Right forelimb (tissue), 1 donor: ENCODE measurements around the gene SOHLH1.
A peak's percentile ranks its signal among the peaks of the same experiment; 100 is the strongest.

Source experiments
- DNase-seq: peaks from one replicate; pipeline ENCODE4 v3.0.0-alpha.2; 2018

SOHLH1 gene

DNA sequence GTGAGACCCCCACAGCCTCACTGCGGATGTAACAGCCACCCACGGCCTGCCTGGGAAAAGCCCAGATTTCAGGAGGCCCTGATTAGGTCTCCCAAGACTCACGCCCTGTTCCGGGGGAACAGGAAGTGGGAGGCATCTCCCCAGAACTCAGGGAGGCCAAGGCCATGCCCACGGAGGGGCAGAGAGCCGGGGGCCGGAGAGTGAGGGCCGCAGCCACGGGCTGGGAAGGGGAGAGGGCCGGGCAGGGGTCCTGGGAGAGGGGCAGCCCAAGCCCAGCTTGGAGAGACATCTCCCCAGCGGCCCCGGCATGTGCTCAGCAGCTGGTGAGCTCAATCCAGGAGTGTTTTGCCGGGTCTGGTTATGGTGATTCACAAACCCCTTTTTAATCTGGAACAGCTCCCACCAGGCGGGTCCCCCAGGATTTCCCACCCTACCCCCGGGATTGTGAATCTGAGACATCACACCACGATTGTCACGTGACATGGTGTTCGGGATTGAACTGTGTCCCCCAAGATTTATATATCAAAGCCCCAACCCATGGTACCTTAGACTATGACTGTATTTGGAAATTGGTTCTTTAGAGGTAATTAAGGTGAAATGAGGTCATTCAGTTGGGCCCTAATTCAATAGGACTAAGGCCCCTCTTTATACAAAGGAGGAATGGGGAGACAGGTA lies 29.3 kb upstream of the SOHLH1 start:
- no peak for DNase-seq

DNA sequence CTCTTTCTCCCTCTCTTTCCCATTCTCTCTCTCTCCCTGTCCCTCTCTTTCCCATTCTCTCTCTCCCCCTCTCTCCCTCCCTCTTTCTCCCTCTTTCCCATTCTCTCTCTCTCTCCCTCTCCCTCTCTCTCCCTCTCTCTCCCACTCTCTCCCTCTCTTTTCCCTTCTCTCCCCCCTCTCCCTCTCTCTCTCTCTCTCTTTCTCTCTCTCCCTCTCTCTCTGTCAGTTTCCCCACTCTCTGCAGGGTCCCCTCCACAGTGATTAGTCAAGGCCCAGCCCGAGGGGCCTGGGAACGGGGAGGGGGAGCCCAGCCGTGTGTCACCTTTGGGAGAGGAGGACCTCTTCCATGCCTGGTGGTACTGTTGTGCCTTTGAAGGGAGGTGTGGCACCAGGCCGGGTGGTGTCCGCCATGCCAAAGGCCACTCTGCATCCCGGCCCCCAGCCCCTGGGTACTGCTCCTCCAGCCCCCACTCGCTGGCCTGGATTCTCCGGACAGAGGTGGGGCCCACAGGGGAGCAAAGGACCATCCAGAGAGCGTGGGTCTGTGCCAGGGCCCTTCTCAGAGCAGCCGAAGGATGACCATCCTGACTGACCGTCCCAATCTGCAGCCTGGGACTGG lies 28.1 kb upstream of the SOHLH1 start:
- DNase-seq = no peak

DNA sequence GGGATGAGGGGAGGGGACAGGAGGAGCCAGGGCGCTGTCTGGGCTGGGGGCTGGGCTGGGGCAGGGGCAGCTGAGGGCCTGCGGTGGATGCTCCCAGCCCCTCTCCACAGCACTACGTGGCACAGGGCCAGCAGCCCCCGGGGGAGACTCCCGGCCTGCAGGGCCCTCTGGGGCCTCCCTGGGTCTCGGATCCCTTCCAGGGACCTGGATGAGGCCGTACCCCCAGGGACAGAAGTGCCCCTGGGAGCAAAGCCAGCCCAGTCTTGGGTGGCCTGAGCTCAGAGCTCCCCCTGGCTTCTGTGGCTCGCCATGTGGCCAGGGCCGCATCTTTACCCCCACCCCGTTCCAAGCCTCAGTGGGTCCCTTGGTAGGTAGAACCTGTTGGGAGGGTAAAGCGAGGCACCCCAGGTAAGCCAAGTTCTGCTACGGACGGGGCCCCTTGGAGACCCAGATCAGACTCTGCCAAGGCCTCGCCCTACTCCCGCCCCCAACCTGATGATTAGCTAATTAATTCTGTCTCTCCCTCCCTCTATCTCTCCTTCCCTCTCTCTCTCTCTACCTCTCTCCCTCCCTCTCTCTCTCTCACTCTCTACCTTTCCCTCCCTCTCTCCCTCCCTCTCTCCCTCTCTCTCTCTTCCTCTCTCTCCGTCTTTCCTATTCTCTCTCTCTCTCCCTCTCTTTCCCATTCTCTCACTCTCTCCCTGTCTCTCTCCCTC lies 27.0 kb upstream of the SOHLH1 start:
- DNase-seq = no peak

DNA sequence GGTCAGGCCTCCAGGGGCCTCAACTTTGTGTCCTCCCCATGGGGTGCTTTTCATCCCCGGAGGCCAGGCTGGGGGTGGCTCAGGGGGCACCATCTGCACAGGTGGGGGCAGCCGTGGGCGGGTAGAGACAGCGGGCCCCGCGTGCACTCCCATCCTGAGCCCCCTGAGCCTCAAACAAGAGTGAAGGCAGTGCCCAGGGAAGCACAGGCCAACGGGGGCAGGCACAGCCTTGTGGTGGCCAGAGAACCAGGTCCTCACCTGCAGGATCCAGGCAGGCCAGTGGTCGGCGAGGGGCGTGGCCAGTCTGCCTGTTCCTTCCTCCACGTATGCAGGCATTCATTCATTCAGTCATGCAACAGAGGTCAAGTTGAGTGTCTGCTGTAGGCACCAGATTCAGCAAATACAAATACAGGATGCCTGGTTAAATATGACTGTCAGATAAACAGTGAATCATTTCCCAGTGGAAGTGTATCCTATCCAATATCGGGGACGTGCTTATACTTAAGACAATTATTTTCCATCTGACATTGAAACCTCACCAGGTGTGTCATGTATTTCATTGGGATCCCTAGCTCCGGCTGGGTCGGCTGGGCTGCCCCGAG lies 25.0 kb upstream of the SOHLH1 start:
- DNase-seq = no peak

DNA sequence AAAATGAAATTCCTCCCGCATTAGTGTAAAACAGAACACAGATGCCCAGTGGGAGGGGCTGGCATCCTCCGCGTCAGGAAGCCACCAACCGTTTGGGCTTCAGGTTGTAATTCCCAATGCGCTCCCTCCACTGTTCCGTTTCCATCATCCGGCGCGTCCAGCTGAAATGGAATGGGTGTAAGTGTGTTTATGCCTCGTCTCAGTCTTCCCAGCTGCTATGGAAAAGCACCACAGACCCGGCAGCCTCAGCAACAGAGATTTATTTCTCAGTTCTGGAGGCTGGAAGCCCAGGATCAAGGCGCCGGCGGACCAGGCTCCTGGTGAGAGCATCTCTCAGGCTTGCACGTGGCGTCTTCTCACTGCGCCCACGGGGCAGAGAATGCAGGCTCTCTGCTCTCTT lies 23.1 kb upstream of the SOHLH1 start:
- no peak for DNase-seq

DNA sequence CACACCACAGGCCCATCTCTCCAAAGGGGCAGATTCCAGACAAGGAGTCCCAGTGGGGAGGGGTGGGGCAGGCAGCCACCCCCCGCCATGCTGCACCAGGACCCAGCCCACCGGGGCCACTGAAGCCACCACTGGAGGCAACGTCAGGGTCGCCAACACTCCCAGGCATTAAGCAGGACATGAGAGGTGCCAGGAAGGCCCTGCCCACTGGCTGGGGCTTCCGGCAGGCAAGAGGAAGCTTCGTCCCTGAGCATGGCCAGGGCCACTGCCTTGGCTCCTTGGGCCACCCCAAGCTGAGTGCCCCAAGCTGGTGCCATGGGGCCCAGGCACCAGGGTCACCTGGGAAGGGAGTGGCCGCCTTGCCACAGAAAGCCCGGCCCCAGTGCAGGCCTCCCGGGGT lies 20.2 kb upstream of the SOHLH1 start:
- DNase-seq = no peak

DNA sequence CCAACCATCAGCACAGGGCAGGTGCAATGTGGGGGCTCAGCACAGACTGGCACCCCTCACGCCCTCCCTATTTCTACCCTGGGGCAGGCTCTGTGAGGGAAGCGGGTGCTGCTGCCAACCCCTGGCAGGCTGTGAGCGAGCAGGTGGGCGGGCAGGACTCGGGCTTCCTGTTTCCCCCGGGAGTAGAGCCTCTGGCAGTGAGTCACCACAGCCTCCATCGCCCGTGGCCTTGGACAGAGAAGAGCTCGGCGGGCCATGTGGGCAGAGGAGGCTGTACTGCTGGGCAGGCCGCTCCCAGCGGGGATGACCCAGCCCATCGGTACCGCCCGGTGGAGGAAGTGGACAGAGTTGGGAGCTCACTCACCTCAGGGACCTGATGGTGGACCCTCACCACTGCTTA lies 19.3 kb upstream of the SOHLH1 start:
- DNase-seq = no peak

DNA sequence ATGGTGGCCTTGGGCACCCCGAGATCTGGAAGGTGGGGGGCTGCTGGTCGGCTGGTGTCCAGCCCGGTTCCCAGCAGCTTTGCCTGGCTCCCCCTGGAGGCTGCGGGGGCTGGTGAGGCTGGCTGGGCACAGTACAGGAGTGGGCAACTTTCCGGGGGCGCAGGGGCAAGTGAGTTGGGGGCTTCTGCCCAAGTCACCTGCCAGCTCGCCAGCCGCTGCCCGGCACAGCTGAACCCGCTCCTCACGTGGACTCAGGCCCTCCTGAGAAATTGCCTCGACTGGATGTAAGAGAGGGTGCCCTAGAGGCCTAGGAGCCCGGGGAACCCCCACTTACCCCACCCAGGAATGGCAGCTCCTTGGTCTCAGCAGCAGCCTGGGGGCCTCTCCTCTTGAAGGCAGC lies 18.1 kb upstream of the SOHLH1 start:
- no peak for DNase-seq

DNA sequence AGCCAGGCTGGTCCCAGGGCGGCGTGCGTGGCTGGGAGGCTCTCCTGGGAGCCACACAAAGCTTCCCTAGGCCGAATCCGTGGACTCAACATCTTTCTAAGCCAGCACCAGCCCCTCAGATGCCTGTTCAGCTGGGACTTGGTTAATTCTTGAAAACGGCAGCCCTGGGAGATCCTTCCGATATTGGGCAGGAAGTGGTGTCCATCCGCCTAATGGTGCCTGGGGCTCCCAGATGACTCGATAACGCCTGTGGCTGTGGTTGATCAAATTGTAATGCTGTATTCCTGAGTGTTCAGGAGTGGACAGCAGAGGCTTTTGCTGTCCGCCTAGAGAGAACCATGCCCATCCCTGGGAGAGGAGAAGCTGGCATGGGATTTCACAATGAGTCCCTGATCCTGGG lies 16.8 kb upstream of the SOHLH1 start:
- no peak for DNase-seq

DNA sequence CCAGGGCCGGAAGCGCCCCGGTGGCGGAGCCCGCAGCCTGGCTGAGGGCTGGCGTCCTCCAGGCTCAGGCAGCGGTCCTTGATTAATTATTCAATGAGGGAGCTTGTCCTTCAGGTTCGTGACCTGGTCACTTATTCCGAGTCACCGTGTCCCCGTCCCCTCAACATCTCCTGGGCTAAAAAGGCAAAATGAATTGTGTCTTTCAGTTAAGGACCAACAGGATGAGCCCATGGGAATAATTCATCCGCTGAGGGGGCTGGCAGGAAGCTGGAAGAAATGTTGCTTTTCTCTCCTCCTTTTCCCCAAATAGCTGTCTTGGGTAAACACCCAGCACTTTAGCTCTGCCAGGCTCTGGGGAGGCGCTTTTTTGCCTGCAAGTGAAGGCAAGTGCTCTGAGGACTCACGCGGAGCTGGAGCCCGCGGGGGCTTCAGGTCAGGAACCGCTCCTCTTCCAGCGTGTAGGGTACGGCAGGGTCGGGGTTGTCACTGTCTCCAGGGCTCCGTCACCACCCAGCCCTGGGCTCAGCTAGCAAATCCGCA lies 15.8 kb upstream of the SOHLH1 start:
- no peak for DNase-seq

DNA sequence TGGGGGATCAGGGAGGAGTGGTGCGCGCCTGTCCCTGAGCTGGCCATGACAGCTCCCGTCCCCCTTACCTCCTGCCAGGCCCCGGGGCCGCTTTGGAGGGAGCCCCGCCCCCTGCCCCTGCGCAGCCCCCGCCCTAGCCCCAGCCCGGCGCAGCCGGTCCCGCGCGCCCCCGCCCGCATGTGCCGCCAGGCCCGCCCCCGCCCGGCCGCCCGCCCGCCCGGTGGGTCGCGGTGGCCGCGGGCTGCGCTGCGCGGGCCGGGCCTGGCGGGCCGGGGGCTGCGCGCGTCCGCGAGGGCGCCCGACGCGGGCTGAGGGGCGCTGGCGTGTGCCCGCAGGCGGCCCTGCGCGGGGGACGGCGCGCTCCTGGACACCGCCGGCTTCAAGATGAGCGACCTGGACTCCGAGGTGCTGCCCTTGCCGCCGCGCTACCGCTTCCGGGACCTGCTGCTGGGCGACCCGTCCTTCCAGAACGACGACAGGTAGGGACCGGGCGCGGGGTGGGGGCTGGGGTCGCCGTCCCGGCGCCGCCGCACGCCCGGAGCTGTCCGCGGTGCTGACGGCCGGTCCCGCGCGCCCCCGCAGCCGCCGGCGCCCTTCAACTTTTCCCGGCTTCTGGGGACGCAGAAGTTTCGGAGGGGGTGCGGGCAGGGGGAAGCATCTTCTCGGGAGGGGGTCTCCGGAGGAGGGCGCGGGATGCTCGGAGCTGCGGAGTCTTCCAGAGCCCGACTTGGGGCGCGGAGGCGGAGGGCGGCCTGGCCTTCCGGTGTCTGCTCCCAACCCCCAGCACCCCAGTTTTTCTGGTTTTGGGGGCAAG lies 15.2 kb upstream of the SOHLH1 start:
- no peak for DNase-seq

DNA sequence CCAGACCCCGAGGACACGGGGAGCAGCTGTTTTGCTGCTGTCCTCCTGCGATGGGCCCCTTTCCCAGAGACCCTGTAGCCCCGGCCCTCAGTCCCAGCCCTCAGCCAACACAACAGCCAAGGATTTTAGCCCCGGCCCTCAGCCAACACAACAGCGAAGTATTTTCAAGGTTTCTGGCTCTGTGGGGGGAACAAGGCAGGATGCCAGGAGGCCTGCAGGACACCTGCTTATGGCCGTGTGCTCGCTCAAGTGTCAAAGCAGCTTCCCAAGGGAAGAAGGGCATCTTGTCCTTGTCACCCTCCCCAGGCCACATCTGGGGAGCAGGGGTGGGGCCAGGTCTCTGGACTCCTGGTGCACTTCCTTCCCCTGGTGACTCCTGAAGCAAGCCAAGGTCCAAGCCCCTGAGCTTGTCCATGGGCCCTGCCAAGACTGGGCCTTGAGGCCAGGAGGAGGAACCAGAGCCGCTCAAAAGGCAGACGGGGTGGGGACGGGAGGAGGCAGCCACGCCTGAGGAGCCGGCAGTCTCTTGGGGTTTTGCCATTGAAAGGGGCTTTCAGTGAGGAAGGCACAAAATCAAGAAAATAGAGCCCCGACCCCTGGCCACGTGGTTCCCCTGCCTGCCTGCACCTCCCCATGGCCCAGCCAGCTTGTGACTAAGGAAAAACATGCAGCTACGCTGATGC lies 13.5 kb upstream of the SOHLH1 start:
- DNase-seq = peak; percentile 71

DNA sequence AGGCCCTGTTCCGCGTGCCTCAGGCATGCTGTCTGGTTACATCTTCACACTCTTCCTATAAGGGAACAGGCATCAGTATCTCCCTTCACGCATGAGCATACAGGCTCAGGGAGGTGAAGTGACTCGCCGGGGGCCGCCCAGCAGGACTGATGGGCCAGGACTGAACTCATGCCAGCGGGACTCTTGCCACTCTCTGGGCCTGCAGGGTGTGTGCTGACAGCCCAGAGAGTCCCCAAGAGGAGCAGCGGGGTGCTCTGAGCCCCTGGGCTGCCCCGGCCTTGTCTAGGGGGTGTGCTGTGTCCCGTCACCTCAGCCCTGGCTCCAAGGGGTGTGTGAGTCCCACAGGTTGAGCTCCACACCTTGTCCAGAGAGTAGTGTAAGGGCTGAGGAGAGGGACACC lies 12.6 kb upstream of the SOHLH1 start:
- DNase-seq = no peak

DNA sequence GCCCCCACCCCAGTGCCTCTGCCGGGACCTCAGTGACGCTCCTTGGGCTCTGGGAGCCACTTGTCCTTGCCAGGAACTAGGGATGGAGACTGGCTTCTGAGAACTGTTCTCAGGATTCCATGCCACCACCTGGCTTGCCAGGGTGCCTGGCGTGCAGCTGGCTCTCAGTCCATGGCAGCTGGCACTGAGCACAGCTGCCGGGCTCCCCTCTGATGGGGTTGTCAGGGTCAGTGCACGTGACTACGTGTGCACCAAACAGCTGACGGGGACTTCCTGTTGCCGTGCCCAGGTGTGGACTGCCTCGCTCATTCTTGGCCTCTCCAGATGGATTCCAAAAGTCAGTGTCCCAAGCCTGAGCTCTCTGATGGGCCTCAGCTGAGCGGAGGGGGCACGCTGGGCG lies 12.1 kb upstream of the SOHLH1 start:
- DNase-seq = no peak

DNA sequence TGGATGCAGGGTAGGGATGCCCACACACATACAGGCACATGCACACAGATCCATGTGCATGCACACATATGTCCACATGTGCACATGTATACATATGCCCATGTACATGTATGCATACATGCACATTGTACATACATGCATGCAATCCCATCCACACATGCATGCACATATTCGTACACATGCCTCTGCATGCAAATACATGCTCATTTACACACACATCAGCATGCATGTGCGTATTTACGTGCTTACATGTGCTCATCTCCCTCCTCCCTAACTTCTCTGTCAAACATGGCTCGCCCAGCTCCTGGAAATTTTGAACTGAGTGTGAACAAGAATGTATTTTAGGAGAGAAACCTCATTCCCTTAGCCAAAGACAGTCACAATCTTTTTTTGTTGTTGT lies 8.9 kb upstream of the SOHLH1 start:
- no peak for DNase-seq

DNA sequence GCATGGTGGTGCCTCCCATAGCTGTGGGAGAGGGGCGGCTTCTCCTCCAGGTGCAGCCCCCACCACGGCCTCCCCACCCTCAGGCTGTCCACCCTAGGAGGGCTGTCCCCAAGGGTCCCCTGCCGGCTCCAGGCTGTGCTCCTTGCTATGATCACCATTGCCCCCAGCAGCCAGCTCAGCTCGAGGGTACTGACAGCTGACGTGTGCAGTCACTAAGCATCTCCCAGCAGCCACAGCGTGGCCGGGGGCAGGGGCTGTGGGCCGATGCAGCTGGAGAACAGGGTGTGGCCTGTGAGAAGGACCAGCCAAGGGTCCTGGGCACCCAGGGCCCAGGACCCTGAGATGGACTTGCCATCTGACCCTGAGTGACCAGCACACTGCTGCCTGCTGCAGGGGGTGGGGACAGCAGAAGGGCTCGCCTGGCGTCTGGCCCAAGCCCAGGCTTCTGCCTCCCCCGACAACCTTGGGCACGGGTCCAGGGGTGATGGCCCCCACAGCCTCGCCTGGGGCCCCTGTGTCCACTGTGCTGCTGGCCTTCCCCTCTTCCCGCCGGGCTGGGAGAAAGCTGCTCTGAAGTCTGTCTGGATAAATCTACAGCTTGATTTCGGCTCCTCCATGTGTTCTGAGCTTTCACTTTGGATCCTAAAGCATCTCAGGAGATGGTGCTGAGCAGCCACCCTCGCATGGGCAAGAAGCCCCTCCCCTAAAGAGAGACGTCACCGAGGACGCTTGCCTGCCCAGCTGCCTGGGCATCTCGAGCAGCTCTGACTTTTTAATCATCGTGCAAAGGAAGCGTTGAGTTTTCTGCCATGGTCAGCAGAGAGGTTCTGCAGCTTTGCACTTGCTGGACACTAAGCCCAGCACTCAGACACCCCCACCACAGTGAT lies 8.2 kb upstream of the SOHLH1 start:
- no peak for DNase-seq

DNA sequence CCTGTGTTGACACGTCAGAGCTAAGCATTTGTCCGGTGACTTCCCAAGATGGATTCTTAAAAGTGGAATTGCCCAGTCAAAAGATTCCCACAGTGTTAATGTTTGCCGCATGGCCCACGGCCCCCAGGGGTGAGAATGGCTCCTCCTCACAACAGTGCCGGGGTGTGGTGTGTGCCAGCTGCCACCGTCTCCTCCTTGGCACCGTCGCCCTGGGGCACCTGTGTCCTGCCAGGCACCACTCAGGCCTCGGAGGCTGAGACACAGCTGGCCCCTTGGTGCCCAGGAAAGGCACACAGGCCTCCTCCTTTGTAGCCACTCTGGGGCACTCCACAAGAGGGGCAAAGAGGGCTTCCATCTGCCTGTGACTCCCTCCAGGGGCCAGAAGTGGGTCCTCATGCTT lies 7.0 kb upstream of the SOHLH1 start:
- DNase-seq = no peak

DNA sequence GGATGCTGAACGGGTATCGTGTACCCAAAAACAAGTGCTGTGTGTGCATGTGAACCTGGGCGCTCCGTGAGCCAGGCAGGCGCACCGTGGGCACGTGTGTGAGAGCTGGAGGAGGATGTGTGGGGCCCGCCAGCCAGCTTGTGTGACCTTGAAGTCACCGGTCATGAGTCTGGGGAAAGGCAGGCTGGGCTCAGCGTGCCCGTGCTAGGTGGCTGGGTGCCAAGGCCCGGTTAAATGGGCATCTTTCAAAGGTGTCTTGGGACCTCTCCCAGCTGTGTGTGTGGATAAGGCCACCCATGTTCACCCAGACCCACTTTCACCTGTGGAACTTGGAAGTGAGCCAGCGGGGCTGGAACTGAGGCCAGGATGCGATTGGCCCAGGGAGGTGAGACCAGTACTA lies 6.1 kb upstream of the SOHLH1 start:
- DNase-seq = no peak

DNA sequence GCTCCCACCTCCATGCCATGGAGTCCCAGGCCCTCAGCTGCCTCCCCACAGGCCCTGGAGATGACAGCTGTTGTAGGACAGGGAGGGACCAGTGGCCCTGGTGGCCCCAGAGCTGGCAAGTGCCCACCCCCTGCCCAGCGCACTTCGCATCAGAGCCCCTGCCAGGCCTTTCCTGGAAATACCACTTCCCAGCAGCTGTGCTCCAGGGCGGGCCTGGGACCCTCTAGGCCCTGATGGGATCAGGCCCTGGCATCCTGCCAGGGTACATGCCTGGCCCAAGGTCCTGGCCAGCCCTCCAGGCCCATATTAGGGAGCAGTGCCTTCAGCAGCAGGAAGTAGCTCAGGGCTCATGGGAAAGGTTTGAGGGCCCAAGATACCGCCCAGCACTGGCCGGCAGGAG lies 5.2 kb upstream of the SOHLH1 start:
- peak; percentile 64 for DNase-seq

DNA sequence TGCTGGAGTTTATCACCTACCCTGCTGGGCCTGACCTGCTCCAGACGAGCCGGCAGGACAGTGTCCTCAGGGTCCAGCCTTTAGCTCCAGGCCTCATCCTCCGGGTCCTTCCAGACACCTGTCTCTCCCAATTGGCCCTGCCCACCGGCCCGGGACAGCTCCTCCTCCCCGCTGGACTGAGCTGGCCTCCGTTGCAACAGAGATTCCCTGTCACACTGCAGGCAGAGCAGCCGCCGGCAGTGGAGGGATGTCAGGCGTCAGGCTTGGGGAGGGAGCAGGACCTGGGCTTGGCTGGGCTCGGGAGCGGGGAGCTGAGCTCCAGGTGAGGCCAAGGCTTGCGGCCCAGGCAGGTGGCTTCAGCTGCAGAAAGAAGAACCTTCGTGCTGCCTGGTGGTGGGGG lies 4.4 kb upstream of the SOHLH1 start:
- DNase-seq = no peak
